GM18951 (cell line): Measurements from ENCODE around the gene SKP1.
"Not testable (repeated sequence)": the region's sequence is repeated elsewhere in the genome, so short reads cannot be mapped to it uniquely, and the experiment has no call there.

Experiments used
- POLR2A ChIP-seq: IDR thresholded peaks from 4 replicates; pipeline ENCODE4 v1.6.1; 2011; ENCODE audit warnings: mild to moderate bottlenecking; ENCODE audit not compliant: insufficient read length, insufficient read depth; ENCODE audit errors: extremely low read depth
- in situ Hi-C: fragments of 300-500 bp; cut with MboI; formaldehyde crosslinking; loops from one replicate; pipeline ENCODE4 v1.12.0; 2022; ENCODE audit warnings: low sequenced_read_pairs, mixed read lengths, inconsistent platforms; ENCODE audit not compliant: unreplicated experiment

SKP1 gene

GRCh38 chr5:134161513-134162395 lies 15.0 kb downstream of the SKP1 start:
- TF ChIP-seq POLR2A: no peak
- in situ Hi-C loops: no loop called here

DNA sequence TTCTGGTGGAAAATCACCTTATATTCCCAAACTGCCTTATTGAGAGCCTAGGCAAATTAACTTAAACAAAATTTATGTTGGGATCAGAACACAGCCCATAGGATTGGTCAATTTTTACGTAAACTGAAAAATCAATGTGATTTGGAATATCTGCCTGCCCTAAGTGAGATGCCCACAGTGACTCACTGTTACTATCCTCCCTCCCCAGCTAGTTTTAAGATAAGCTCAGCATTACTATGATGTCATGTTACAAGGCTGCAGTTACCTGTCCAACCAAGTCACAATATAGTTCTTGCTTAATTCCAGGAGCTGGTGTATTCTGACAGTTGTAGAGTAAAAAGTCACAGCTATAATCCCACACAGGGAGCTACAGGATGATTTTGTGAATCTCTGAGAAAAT lies 23.1 kb downstream of the SKP1 start:
- no peak for TF ChIP-seq POLR2A
- in situ Hi-C loops: no loop called here

DNA sequence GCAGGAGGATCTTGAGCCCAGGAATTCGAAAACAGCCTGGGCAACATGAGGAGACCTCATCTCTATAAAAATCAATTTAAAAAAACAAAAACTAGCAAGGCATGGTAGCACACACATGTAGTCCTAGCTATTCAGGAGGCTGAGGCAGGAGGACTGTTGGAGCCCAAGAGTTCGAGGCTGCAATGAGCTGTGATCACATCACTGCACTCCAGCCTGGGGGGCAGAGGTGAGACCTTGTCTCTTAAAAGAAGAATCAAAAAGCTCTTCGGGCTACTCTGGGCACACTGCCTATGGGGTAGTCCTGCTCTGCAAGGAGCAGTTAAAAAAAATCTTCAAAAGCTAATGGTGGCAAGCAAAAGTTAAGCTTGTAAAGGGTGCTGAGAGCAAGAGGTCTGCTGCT lies 23.5 kb downstream of the SKP1 start:
- TF ChIP-seq POLR2A: no peak
- in situ Hi-C loops: no loop called here

GRCh38 chr5:134152173-134152832 lies 24.4 kb downstream of the SKP1 start:
- in situ Hi-C loops: not testable (repeated sequence)

GRCh38 chr5:134151723-134152122 lies 25.0 kb downstream of the SKP1 start:
- in situ Hi-C loops: no loop called here
- TF ChIP-seq POLR2A: no peak

- in situ Hi-C loops: no loop called here
- TF ChIP-seq POLR2A: no peak
These were observed 27.0 kb downstream of the SKP1 start for GRCh38 chr5:134149571-134150303.

DNA sequence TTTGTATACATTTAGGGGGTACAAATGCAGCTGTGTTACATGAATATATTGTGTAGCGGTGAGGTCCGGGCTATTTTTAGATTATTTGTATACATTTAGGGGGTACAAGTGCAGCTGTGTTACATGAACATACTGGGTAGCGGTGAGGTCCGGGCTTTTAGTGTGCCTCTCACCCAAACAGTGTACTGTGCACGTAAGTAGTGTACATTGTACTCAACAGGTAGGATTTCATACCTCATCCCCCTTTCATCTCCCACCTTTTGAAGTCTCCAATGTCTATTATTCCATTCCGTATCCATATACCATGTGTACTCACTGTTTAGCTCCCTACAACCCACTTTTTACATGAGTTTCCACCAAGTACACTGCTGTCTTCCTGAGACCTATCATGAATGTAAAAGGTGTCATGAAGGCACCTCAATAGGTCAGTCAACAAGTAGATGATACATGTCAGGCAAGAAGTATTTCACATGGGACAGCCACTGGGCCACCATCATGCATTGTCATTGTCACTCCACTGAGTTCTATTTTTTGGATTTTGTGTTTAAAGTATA lies 27.7 kb downstream of the SKP1 start:
- TF ChIP-seq POLR2A: no peak
- in situ Hi-C loops: no loop called here

DNA sequence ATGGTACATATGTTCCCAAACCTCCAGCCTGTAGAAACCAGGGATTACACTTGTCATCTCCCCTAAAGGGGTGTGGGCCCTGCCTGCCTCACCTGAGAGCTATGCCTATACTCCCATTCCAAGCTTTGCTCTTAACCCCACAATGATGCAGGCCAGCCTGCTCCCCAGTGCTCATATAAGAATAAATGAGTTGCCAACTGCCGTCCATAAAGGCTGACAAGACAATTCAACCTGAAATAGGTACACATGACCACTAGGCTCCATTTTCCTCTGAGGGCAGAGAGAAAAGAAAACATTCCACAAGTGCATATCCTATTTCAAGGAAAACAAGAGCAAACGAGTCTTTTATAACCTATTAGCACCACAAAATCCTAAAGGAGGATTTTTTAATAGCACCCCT lies 28.4 kb downstream of the SKP1 start:
- in situ Hi-C loops: no loop called here

DNA sequence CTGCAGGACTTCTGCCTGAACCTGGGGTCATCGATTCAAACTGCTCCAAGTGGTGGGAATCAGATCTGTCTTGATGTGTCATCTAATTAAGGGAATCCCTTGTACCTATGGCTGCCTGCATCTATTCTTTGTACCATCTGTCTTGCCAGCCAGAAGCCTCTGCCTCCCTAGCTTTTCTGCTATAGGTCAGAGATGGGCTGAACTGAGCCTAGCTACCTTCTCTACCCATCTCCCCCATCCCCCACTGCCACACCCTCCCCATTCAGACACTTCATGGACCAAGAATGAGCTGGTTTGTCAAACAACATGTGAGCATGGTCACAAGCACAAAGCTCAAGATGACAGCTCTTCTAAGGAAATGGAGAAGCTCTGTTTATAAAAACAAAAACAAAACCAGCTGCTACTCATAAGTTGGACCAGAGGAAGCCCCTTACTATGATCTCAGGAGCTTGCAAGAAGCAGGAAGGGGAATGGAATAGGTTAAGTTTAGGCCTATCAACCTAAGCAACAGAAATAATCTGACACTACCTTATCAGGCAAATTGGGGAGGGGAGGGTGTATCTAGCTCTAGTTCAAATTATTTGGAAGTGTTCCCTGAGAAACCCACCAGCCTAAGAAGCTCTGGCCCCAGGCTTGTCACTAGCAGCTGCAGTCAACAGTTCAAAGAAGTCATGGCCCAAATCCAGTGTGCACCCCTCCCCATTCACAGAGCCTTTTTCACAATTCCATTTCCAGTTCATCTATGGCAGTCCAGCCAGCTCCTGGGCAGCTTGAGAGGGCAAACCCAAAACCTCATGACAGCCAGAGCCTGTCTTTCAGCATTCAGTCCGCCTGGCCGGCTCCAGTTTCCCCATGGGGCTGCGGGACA lies 29.9 kb downstream of the SKP1 start:
- no peak for TF ChIP-seq POLR2A
- in situ Hi-C loops: no loop called here

More for the DNA sequence above, 28.4 kb downstream of the SKP1 start:
- TF ChIP-seq POLR2A: no peak

- in situ Hi-C loops: no loop called here
- no peak for TF ChIP-seq POLR2A
These were observed 30.8 kb downstream of the SKP1 start for GRCh38 chr5:134145779-134146581.

DNA sequence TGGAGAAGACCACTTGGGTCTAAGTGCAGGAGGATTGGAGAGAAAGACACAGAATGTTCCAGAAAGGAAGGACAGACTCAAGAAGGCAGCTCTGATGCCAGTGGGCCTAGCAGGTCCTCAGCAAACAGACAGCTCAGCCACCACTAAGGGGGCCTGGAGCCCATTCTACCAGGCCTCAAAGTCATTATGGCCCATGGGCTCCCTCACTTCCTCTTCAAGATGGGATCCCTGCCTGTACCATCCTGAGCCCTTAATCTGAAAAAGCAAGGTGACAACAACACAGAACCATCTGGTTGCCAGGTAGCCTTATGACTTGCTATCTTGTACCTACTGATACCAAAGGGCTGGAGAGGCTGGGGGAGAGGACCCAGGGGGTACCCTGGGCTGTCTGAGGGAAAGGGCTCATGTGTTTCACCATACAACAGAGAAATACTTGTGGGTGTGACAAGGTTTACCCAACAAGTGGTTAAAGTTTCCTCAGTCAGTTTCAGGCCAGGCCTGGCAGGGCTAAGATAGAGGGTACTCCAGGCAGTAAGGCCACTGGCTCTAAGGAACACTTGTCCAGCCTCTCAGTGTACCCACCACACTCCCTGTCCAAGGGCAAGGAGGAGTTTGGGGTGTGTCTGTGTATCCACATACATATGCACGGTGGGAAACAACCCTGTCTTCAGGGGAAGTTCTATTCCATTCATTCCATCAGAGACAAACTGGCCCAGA lies 31.6 kb downstream of the SKP1 start:
- TF ChIP-seq POLR2A: no peak
- in situ Hi-C loops: no loop called here
